ENCODE data around the gene FBXO46. TPM values are rescaled to one million over a fixed set of nuclear protein-coding genes. Genes with fewer than 3 reads are reported as not detected.
"Not testable (repeated sequence)": the region's sequence is repeated elsewhere in the genome, so short reads cannot be mapped to it uniquely, and the experiment has no call there.

FBXO46 gene
- total RNA-seq, 1 donor from 2014 or later, result 9.4 TPM

DNA sequence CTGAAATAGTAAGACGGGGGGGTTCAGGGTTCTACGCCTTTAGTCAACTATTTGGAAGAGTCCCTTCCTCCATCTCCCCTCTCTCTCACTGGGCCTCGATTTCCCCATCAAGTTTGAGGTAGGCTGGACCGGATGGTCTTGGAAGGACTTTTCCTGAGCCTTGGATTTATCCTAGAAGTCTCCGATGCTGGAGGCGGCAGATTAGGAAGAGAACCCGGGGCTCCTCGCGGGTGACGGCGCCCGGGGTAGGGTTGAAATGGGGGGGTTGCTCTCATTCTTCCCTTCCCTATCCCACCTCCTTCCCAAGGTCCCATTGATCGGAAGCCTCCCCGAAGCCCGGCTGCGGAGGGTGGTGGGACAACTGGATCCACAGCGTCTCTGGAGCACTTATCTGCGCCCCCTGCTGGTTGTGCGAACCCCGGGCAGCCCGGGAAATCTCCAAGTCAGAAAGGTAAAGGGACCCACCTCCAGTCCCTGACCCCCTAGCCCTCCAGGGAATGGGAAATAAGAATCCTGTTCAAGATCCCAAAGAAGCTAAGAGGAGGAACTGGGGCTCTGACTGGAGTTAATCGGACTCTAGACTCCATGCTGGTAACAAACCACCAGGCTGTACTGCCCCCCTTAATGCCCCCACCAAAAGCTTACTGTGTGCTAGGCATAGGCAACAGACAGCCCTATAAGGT, 37.4 kb downstream of the FBXO46 start:
- intact Hi-C loops (cut with micrococcal nuclease), result no loop called here
- Histone ChIP-seq H3K27ac (replicated peaks) (peak overlapping the region; percentile 83), H3K9me3 (replicated peaks) (no peaks in the 10 kb centered on the region), H3K27me3 (ENCODE audit: low read depth) (no peaks in the 10 kb centered on the region), H3K4me1 (peaks cover 28% of the 10 kb centered on the region), H3K4me3 (peak overlapping the region; percentile 73), H3K36me3 (peaks cover 7% of the 10 kb centered on the region)
- TF ChIP-seq, protein P1, sequence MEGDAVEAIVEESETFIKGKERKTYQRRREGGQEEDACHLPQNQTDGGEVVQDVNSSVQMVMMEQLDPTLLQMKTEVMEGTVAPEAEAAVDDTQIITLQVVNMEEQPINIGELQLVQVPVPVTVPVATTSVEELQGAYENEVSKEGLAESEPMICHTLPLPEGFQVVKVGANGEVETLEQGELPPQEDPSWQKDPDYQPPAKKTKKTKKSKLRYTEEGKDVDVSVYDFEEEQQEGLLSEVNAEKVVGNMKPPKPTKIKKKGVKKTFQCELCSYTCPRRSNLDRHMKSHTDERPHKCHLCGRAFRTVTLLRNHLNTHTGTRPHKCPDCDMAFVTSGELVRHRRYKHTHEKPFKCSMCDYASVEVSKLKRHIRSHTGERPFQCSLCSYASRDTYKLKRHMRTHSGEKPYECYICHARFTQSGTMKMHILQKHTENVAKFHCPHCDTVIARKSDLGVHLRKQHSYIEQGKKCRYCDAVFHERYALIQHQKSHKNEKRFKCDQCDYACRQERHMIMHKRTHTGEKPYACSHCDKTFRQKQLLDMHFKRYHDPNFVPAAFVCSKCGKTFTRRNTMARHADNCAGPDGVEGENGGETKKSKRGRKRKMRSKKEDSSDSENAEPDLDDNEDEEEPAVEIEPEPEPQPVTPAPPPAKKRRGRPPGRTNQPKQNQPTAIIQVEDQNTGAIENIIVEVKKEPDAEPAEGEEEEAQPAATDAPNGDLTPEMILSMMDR (IDR thresholded peaks at IDR 0.05; ENCODE audit: borderline replicate concordance), result peak; percentile 93
- DNase-seq, result peak; percentile 79

DNA sequence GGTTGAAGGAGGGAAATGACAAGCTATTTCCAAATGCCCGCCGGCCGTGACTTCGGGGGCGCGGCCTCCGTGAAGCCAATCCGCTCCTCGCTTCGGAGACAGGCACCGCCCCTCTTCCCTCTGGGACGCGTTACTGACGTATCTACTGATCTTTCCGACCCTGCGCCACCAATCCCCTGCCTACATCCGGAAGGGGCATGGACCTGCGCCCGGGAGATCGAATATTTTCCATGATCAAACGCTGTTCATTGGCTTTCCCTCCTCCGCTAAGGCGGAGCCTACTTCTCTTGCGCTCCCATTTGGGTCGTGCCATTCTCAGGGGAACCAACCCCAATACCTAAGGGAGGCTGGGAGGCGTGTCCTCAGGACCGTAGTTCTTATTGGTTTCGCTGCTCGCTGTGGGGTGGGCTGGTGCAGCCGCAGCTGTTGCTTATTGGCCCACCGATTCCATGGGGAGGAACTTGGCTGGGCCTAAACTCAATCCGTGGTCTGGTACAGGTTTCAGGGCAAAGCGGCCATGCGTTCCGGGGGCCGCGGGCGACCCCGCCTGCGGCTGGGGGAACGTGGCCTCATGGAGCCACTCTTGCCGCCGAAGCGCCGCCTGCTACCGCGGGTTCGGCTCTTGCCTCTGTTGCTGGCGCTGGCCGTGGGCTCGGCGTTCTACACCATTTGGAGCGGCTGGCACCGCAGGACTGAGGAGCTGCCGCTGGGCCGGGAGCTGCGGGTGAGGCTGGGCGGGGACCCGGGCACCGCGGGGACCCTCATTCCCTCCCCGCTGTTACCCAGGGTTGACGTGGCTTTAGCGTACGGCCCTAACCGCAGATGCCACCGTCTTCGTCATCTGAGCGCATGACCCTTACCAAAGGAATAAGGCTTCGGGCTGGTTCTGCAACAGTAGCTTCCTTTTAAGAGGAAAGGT, 38.2 kb downstream of the FBXO46 start, which contains the start of gene QPCTL:
TSS of gene QPCTL (plus strand) at position 480 of the 919 bp plus-strand sequence. CDS start at position 518, 38 bp downstream.
- Histone ChIP-seq H3K9me3 (replicated peaks) (no peaks in the 10 kb centered on the region), H3K27me3 (ENCODE audit: low read depth) (no peaks in the 10 kb centered on the region), H3K27ac (replicated peaks) (peak within 1 kb of the TSS; percentile 83), H3K4me1 (peaks cover 28% of the 10 kb centered on the region), H3K36me3 (peaks cover 15% of the 10 kb centered on the region), H3K4me3 (peak within 1 kb of the TSS; percentile 73)
- intact Hi-C loops (cut with micrococcal nuclease), result no loop called here
- TF ChIP-seq, protein P1 (IDR thresholded peaks at IDR 0.05; ENCODE audit: borderline replicate concordance), result no peak
- peak; percentile 95 for DNase-seq

DNA sequence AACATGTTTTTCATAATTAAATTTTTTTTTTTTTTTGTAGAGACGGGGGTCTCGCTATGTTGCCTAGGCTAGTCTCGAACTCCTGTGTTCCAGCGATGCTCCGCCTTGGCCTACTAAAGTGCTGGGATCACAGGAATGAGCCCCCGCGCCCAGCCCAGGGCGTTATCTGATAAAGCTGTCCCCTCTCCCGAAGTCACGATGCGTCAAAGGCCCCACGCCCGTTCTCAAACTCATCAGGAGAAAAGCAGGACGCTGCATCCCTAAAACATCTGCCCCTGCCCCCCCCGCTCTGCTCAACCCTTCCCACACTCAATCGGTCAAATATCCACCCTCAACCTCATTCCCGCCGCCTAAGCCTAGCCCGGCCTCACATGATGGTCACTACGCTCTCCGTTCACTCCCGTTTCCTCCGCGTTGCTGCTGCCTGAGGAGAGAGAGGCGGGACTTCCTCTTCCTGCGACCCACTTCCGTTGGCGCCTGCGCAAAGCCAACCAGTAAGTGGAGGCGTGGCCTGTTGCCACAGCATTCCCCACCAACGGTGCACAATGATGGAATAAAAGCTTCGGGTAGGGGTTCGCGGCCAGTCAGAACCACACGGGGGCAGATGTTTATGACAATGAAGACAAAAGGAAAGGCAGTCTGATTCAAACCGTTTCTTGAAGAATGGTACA, 39.0 kb downstream of the FBXO46 start, which contains the start of gene SNRPD2:
TSS of gene SNRPD2 (minus strand) at position 438 of the 671 bp plus-strand sequence. CDS start at position 373, 65 bp downstream.
- intact Hi-C loops (cut with micrococcal nuclease), result no loop called here
- TF ChIP-seq, protein P1 (IDR thresholded peaks at IDR 0.05; ENCODE audit: borderline replicate concordance), result no peak
- Histone ChIP-seq H3K27me3 (ENCODE audit: low read depth) (no peaks in the 10 kb centered on the region), H3K9me3 (replicated peaks) (no peaks in the 10 kb centered on the region), H3K36me3 (peaks cover 23% of the 10 kb centered on the region), H3K27ac (replicated peaks) (peak within 1 kb of the TSS; percentile 83), H3K4me1 (peaks cover 28% of the 10 kb centered on the region), H3K4me3 (peak within 1 kb of the TSS; percentile 73)
- DNase-seq, result peak; percentile 91

DNA sequence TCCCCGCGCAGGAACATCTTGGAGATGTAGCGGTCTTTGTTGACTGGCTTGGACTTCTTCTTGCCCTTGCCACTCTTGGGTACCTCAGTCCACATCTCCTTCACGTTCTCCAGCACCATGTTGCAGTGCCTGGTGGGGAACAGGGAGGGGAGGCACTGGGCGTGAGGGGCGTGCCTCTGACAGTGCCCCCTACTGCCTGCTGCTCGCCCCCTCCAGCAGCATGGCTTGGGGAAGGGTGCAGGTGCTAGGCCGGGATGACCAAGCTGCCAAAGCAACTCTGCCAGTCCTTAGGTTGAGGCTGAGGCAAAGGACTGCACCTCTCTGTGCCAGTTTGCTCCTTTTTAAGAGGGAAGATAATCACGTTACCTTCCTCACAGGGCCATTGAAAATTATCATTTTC, 43.1 kb downstream of the FBXO46 start:
- TF ChIP-seq, protein P1 (IDR thresholded peaks at IDR 0.05; ENCODE audit: borderline replicate concordance), result no peak
- Histone ChIP-seq H3K27me3 (ENCODE audit: low read depth) (no peaks in the 10 kb centered on the region), H3K27ac (replicated peaks) (no peak overlapping the region), H3K9me3 (replicated peaks) (no peaks in the 10 kb centered on the region), H3K4me3 (no peak overlapping the region), H3K36me3 (peaks cover 50% of the 10 kb centered on the region), H3K4me1 (peaks cover 16% of the 10 kb centered on the region)
- intact Hi-C loops (cut with micrococcal nuclease), result no loop called here
- DNase-seq, result no peak

DNA sequence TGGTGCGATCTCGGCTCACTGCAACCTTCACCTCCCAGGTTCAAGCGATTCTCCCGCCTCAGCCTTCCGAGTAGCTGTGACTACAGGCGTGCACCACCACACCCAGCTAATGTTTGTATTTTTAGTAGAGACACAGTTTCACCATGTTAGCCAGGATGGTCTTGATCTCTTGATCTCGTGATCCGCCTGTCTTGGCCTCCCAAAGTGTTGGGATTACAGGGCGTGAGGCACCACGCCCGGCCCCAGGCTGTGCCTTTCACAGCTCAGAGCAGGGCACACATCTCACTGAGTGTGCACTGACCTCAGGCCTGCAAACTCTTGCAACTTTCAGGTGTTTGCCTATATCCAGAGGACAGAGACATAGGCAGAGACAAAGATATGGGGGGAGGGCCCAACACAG, 45.7 kb downstream of the FBXO46 start:
- intact Hi-C loops (cut with micrococcal nuclease); H3K27ac ChIP-seq (replicated peaks); DNase-seq; H3K27me3 ChIP-seq (ENCODE audit: low read depth); H3K4me3 ChIP-seq; H3K9me3 ChIP-seq (replicated peaks): not testable (repeated sequence)
- peaks cover 14% of the 10 kb centered on the region for H3K4me1 ChIP-seq
- H3K36me3 ChIP-seq, result peaks cover 50% of the 10 kb centered on the region

Data from left ventricle myocardium inferior (tissue), 1 donor.